Caki2 (cell line): Measurements from ENCODE around the gene GAK. TPM values are rescaled to one million over a fixed set of nuclear protein-coding genes. Genes with fewer than 3 reads are reported as not detected.
A peak's percentile ranks its signal among the peaks of the same experiment; 100 is the strongest.

Source experiments
- DNase-seq: peaks from one replicate; pipeline ENCODE4 v3.0.0-alpha.2; 2015; ENCODE audit warnings: low read depth
- in situ Hi-C: cut with HindIII; loops from 2 replicates; pipeline ENCODE4 v1.10.0; 2016; ENCODE audit warnings: low sequenced_read_pairs, low pct_unique_long_range_greater_than_20kb, mixed read lengths
- total RNA-seq: library from RNA; depleted of rRNA; stranded (reverse); fragments of >200 nt; shearing (Covaris generic); gene quantifications from 2 replicates; pipeline ENCODE4 v1.2.3, GENCODE V29; 2014; ENCODE audit warnings: low replicate concordance

The GAK gene
- total RNA-seq, 1 experiment from 2014 or later: 61.6 TPM

- DNase-seq: no peak
- in situ Hi-C loops: no loop called here
Measured at GRCh38 chr4:900073-900472, 32.0 kb downstream of the GAK start.

GRCh38 chr4:899556-899906, 32.6 kb downstream of the GAK start:
- in situ Hi-C loops: no loop called here
- DNase-seq: no peak

GRCh38 chr4:898869-899555, 33.1 kb downstream of the GAK start:
- in situ Hi-C loops: no loop called here
- peak; percentile 45 for DNase-seq

GRCh38 chr4:898123-898522, 34.0 kb downstream of the GAK start:
- no peak for DNase-seq
- in situ Hi-C loops: no loop called here

- no peak for DNase-seq
- in situ Hi-C loops: no loop called here
Measured at GRCh38 chr4:896630-897029, 35.5 kb downstream of the GAK start.

- no peak for DNase-seq
- in situ Hi-C loops: no loop called here
Measured at GRCh38 chr4:896216-896615, 35.9 kb downstream of the GAK start.

- in situ Hi-C loops: no loop called here
- no peak for DNase-seq
Measured at GRCh38 chr4:895596-895995, 36.5 kb downstream of the GAK start.

- DNase-seq: no peak
- in situ Hi-C loops: no loop called here
Measured at GRCh38 chr4:893995-894705, 38.0 kb downstream of the GAK start.

- no peak for DNase-seq
- in situ Hi-C loops: no loop called here
Measured at GRCh38 chr4:893276-893994, 38.7 kb downstream of the GAK start.

GRCh38 chr4:892780-893179, 39.3 kb downstream of the GAK start:
- in situ Hi-C loops: no loop called here

GRCh38 chr4:891747-892146, 40.4 kb downstream of the GAK start:
- in situ Hi-C loops: no loop called here

More at GRCh38 chr4:892780-893179, 39.3 kb downstream of the GAK start:
- DNase-seq: no peak

GRCh38 chr4:890036-890695, 42.0 kb downstream of the GAK start:
- in situ Hi-C loops: no loop called here
- DNase-seq: no peak

More at GRCh38 chr4:891747-892146, 40.4 kb downstream of the GAK start:
- no peak for DNase-seq

- in situ Hi-C loops: no loop called here
- DNase-seq: no peak
Measured at GRCh38 chr4:889516-889915, 42.6 kb downstream of the GAK start.

GRCh38 chr4:888029-888428, 44.1 kb downstream of the GAK start:
- no peak for DNase-seq
- in situ Hi-C loops: no loop called here

- in situ Hi-C loops: no loop called here
- DNase-seq: no peak
Measured at GRCh38 chr4:887034-887763, 44.9 kb downstream of the GAK start.

GRCh38 chr4:886244-886643, 45.9 kb downstream of the GAK start:
- in situ Hi-C loops: no loop called here
- DNase-seq: no peak

GRCh38 chr4:885353-885752, 46.8 kb downstream of the GAK start:
- in situ Hi-C loops: no loop called here
- no peak for DNase-seq

GRCh38 chr4:884896-885295, 47.2 kb downstream of the GAK start:
- in situ Hi-C loops: no loop called here
- no peak for DNase-seq
